Mammary epithelial cell (primary cell): ENCODE results near the gene ADPRH.
"Not testable (repeated sequence)": the region's sequence is repeated elsewhere in the genome, so short reads cannot be mapped to it uniquely, and the experiment has no call there.

Experiments used
- CTCF ChIP-seq, 2 donors: IDR thresholded peaks in 1 of 2; conservative IDR thresholded peaks in 1 of 2; 2 replicates each; pipeline ENCODE4 v1.5.1; 2011 to 2012; ENCODE audit warnings: inconsistent platforms in 2 of 2, low read length in 2 of 2, mild to moderate bottlenecking in 2 of 2, control low read depth in 1 of 2, low read depth in 1 of 2; ENCODE audit not compliant: insufficient read depth in 1 of 2; ENCODE audit errors: extremely low read depth in 1 of 2
- EZH2 ChIP-seq: IDR thresholded peaks from 2 replicates; pipeline ENCODE4 v1.6.1; 2012; ENCODE audit warnings: low read length, inconsistent platforms, borderline replicate concordance

GRCh38 chr3:119594929-119595328 lies 15.6 kb downstream of the ADPRH start:
- not testable (repeated sequence) for TF ChIP-seq CTCF (conservative IDR thresholded peaks at IDR 0.05 in 1 of 2, IDR thresholded peaks at IDR 0.05 in 1 of 2; ENCODE audit: extremely low read depth in 1 of 2, insufficient read depth in 1 of 2, low read depth in 1 of 2, low read length in 2 of 2); EZH2
